ENCODE measurements around the gene ZNF691.

GRCh38 chr1:42889264-42889663 is 42.9 kb downstream of the ZNF691 start:
- no peak for TF ChIP-seq EZH2 (IDR thresholded peaks at IDR 0.05; ENCODE audit: borderline replicate concordance, low read depth, low read length, severe bottlenecking)
- TF ChIP-seq, protein P1, sequence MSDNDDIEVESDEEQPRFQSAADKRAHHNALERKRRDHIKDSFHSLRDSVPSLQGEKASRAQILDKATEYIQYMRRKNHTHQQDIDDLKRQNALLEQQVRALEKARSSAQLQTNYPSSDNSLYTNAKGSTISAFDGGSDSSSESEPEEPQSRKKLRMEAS (IDR thresholded peaks at IDR 0.05; ENCODE audit: insufficient read depth, insufficient read length): no peak
- TF ChIP-seq, protein P2, sequence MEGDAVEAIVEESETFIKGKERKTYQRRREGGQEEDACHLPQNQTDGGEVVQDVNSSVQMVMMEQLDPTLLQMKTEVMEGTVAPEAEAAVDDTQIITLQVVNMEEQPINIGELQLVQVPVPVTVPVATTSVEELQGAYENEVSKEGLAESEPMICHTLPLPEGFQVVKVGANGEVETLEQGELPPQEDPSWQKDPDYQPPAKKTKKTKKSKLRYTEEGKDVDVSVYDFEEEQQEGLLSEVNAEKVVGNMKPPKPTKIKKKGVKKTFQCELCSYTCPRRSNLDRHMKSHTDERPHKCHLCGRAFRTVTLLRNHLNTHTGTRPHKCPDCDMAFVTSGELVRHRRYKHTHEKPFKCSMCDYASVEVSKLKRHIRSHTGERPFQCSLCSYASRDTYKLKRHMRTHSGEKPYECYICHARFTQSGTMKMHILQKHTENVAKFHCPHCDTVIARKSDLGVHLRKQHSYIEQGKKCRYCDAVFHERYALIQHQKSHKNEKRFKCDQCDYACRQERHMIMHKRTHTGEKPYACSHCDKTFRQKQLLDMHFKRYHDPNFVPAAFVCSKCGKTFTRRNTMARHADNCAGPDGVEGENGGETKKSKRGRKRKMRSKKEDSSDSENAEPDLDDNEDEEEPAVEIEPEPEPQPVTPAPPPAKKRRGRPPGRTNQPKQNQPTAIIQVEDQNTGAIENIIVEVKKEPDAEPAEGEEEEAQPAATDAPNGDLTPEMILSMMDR (IDR thresholded peaks at IDR 0.05; ENCODE audit: extremely low read depth in 1 of 2, insufficient read depth in 1 of 2, low read depth in 1 of 2, low read length in 2 of 2): no peak
- no peak for TF ChIP-seq POLR2A (IDR thresholded peaks at IDR 0.05; ENCODE audit: low read depth, low read length)
- TF ChIP-seq JUN (IDR thresholded peaks at IDR 0.05; ENCODE audit: borderline replicate concordance, insufficient read depth, insufficient read length, low read depth): no peak
- no peak for TF ChIP-seq POLR2AphosphoS5 (IDR thresholded peaks at IDR 0.05; ENCODE audit: insufficient read depth, low read depth, low read length)
- TF ChIP-seq GATA2 (IDR thresholded peaks at IDR 0.05; ENCODE audit: insufficient read depth, insufficient read length, low read depth, low read length): no peak
- no peak for TF ChIP-seq MYC (IDR thresholded peaks at IDR 0.05; ENCODE audit: low read depth, low read length)
- no peak for TF ChIP-seq FOS (IDR thresholded peaks at IDR 0.05; ENCODE audit: borderline replicate concordance, insufficient read depth, low read length)

Measured in endothelial cell of umbilical vein (primary cell).